HepG2 (cell line): ENCODE results near the gene ID3. TPM values are rescaled to one million over a fixed set of nuclear protein-coding genes. Genes with fewer than 3 reads are reported as not detected.
A peak's percentile ranks its signal among the peaks of the same experiment; 100 is the strongest.

ENCODE experiments used
- BORCS8-MEF2B ChIP-seq: sonication (generic); formaldehyde crosslinking; IDR thresholded peaks from 2 replicates; pipeline ENCODE4 v1.8.0; 2022; ENCODE audit warnings: mild to moderate bottlenecking, missing genetic modification reagents
- FOXP1 ChIP-seq, 2 experiments: fragments of 450-650 bp in 1 of 2; IDR thresholded peaks; 2 replicates each; pipeline ENCODE4 v1.6.1; 2017 to 2018; ENCODE audit warnings: antibody characterized with exemption in 1 of 2
- HNRNPUL1 ChIP-seq: fragments of 200-400 bp; formaldehyde crosslinking; IDR thresholded peaks from 2 replicates; pipeline ENCODE4 v1.6.1; 2017; ENCODE audit warnings: low read depth, mild to moderate bottlenecking, low read length, moderate library complexity
- KDM2A ChIP-seq: sonication (generic); formaldehyde crosslinking; IDR thresholded peaks from 2 replicates; pipeline ENCODE4 v1.4.0; 2020; ENCODE audit warnings: low read depth, missing genetic modification reagents, borderline replicate concordance
- KLF16 ChIP-seq, 2 experiments: sonication (generic) in 1 of 2; formaldehyde crosslinking in 1 of 2; IDR thresholded peaks; 2 replicates each; pipeline versions ENCODE4 v1.6.1 to v1.8.0; 2016 to 2023; ENCODE audit warnings: missing genetic modification reagents in 2 of 2, missing compliant biosample characterization in 1 of 2
- NCOA5 ChIP-seq: sonication (generic); formaldehyde crosslinking; IDR thresholded peaks from 2 replicates; pipeline ENCODE4 v1.4.0; 2020; ENCODE audit warnings: missing genetic modification reagents
- POLR2AphosphoS2 ChIP-seq: IDR thresholded peaks from 2 replicates; pipeline ENCODE4 v1.6.1; 2011; ENCODE audit warnings: low read depth, low read length, improper control_type of control experiment
- PPARG ChIP-seq: conservative IDR thresholded peaks from 2 replicates; pipeline ENCODE4 v1.6.1; 2016; ENCODE audit warnings: missing biosample characterization, missing genetic modification reagents
- RAD51 ChIP-seq: fragments of 450-650 bp; IDR thresholded peaks from 2 replicates; pipeline ENCODE4 v1.6.1; 2016; ENCODE audit warnings: borderline replicate concordance
- SETDB1 ChIP-seq: sonication (generic); formaldehyde crosslinking; IDR thresholded peaks from 2 replicates; pipeline ENCODE4 v1.5.1; 2020; ENCODE audit warnings: missing genetic modification reagents, mild to moderate bottlenecking, borderline replicate concordance
- THAP9 ChIP-seq: sonication (generic); formaldehyde crosslinking; IDR thresholded peaks from 2 replicates; pipeline ENCODE4; 2020; ENCODE audit warnings: missing genetic modification reagents, mild to moderate bottlenecking, borderline replicate concordance
- TOPORS ChIP-seq: sonication (generic); formaldehyde crosslinking; IDR thresholded peaks from 2 replicates; pipeline ENCODE4 v1.8.0; 2023; ENCODE audit warnings: mild to moderate bottlenecking, missing genetic modification reagents
- USF2 ChIP-seq, 2 experiments: sonication (generic) in 1 of 2; formaldehyde crosslinking in 1 of 2; IDR thresholded peaks; 2 replicates each; pipeline versions ENCODE4 v1.5.1 to v1.6.1; 2011 to 2020; ENCODE audit warnings: borderline replicate concordance in 1 of 2, low read depth in 1 of 2, low read length in 1 of 2, mild to moderate bottlenecking in 1 of 2, missing genetic modification reagents in 1 of 2, moderate library complexity in 1 of 2
- ZNF18 ChIP-seq: sonication (generic); formaldehyde crosslinking; IDR thresholded peaks from 2 replicates; pipeline ENCODE4 v1.8.0; 2022; ENCODE audit warnings: mild to moderate bottlenecking, missing genetic modification reagents; ENCODE audit not compliant: insufficient replicate concordance
- ZNF788 ChIP-seq: sonication (generic); formaldehyde crosslinking; IDR thresholded peaks from 2 replicates; pipeline ENCODE4 v1.5.0; 2020; ENCODE audit warnings: mild to moderate bottlenecking, missing genetic modification reagents, borderline replicate concordance
- ZSCAN30 ChIP-seq: sonication (generic); formaldehyde crosslinking; IDR thresholded peaks from 2 replicates; pipeline ENCODE4 v1.5.0; 2020; ENCODE audit warnings: mild to moderate bottlenecking, missing genetic modification reagents
- polyA plus RNA-seq, 8 experiments: library from polyadenylated mRNA; depleted of rRNA in 3 of 8; stranded (reverse) in 7 of 8; unstranded in 1 of 8; fragments of >200 nt; fragmentation: Illumina TruSeq in 4 of 8; extraction: Trizol in 4 of 8; gene quantifications; 2 replicates each; pipeline versions ENCODE4 v1.2.1 to v1.2.3, GENCODE V29; 2011 to 2016; ENCODE audit warnings: low read depth in 4 of 8, missing spikeins in 1 of 8, mixed read lengths in 1 of 8; ENCODE audit not compliant: insufficient read depth in 1 of 8
- total RNA-seq, 5 experiments: library from RNA; depleted of rRNA; stranded (reverse); fragments of >200 nt; fragmentation: Illumina TruSeq; extraction: Trizol; gene quantifications; 2 replicates each; pipeline ENCODE4 v1.2.3, GENCODE V29; 2016; ENCODE audit warnings: low read depth in 1 of 5

The ID3 gene
- total and polyA plus RNA-seq, 2 of the 13 experiments (the other 11 are each of a cell fraction or from before 2014, with no cell fraction given) = 64.8 to 115 TPM

GRCh38 chr1:23530747-23531561, 28.3 kb downstream of the ID3 start, which contains the start of gene E2F2 (continued):
- TF ChIP-seq NCOA5 (CRISPR knock-in tag) (no peak), HNRNPUL1 (no peak), BORCS8-MEF2B (CRISPR knock-in tag) (peak; percentile 57), POLR2AphosphoS2 (no peak), ZSCAN30 (CRISPR knock-in tag) (no peak), THAP9 (CRISPR knock-in tag) (0 out of 2 replicates have a peak, but pooled peaks have one; percentile 43), ZNF788 (CRISPR knock-in tag) (no peak), USF2 (IDR thresholded peaks at IDR 0.05; ENCODE audit: low read depth, low read length) (no peak), USF2 (CRISPR knock-in tag; IDR thresholded peaks at IDR 0.05; ENCODE audit: borderline replicate concordance) (no peak), SETDB1 (CRISPR knock-in tag) (no peak), PPARG (CRISPR knock-in tag) (no peak), FOXP1 (IDR thresholded peaks at IDR 0.05) (no peak), FOXP1 (CRISPR knock-in tag; IDR thresholded peaks at IDR 0.05) (no peak), KLF16 (CRISPR knock-in tag; IDR thresholded peaks at IDR 0.05) (peak; percentile 6 to 43; a peak in 1 of 4 replicates), TOPORS (no peak), RAD51 (no peak), ZNF18 (CRISPR knock-in tag) (peak; percentile 53), KDM2A (CRISPR knock-in tag) (peak; percentile 29; the same call in 1 of the 2 replicates)
